RCC 7860 (cell line): ENCODE results near the gene SEMG1.

Source experiments
- DNase-seq: peaks from one replicate; pipeline ENCODE4 v3.0.0-alpha.2; 2015; ENCODE audit warnings: low spot score
- FAIRE-seq: peaks from 2 replicates; lab custom pipeline; 2012; peaks lifted over from hg19 to GRCh38; lab: Jason Lieb, UNC

SEMG1 gene, protein sequence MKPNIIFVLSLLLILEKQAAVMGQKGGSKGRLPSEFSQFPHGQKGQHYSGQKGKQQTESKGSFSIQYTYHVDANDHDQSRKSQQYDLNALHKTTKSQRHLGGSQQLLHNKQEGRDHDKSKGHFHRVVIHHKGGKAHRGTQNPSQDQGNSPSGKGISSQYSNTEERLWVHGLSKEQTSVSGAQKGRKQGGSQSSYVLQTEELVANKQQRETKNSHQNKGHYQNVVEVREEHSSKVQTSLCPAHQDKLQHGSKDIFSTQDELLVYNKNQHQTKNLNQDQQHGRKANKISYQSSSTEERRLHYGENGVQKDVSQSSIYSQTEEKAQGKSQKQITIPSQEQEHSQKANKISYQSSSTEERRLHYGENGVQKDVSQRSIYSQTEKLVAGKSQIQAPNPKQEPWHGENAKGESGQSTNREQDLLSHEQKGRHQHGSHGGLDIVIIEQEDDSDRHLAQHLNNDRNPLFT

DNA sequence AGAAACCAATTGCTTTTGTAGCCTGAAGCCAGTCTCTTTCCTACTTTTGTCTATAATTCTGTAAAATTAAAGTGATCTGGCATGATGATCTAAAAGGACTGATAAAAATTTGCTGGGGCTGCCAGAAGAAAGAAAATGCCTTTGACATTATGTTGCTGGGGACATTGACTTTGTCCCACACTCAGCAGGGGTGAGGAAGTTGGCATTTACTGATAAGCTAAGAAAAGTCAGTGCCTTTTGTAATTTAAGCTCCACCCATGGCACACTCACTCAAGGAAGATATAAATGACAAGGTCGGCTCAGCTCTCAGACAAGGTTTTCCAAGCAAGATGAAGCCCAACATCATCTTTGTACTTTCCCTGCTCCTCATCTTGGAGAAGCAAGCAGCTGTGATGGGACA is at the start of gene SEMG1:
TSS of gene SEMG1 (plus strand) at position 309 of the 400 bp plus-strand sequence. CDS start at position 330, 21 bp downstream.
- FAIRE-seq = no peak
- no peak for DNase-seq

DNA sequence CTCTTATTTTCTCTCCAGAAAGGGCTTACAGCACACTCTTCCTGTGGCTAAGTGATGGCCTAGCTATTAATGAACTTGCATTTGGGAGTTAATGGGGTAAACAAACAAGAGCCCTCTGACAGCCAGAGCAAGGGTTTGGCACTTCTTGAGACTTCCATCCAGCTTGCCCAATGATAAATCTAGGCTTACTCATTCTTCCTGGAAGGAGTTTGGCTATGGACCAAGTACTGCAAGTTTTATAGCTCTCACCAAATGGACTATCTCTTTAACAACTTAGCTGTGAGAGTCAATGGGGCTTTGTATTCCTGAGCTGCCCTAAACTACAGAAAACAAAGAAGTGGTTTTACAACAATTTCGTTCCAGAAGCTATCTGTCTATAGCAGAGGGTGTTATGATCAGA is 48.9 kb upstream of the SEMG1 start:
- DNase-seq (no peak), FAIRE-seq (no peak)

DNA sequence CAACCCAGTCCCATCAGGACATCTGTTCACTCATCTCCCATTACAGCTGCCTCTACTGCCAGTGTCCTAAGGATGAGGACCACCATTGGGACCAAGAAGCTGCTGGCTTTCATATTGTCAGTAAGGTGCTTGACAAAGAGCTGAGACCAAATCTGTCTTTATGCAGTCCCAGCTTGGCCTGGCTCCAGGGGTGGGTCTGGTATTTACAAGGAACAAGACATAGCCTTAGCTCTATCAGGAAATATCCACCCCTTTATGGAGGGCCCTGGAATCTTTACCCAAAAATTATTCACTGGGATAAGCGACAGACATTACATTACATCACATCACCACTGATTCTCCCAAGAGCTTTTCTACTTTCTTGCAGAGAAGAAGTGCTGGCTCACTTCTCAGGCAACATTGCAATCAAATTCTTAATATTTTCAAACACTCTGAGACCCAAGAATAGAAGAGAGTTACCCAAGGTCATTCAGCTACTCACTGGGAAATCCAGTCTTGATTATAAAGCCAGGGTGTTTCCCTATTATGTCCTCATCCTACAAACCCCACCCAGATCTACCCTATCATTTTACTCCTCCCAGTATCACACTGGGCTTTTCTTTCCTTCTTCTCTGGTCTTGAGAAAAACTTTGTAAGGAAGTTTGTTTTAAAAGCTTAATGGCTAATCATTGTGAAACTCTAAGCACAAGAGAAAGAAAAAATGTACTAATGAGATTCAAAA is 43.6 kb upstream of the SEMG1 start:
- FAIRE-seq (no peak), DNase-seq (no peak)

DNA sequence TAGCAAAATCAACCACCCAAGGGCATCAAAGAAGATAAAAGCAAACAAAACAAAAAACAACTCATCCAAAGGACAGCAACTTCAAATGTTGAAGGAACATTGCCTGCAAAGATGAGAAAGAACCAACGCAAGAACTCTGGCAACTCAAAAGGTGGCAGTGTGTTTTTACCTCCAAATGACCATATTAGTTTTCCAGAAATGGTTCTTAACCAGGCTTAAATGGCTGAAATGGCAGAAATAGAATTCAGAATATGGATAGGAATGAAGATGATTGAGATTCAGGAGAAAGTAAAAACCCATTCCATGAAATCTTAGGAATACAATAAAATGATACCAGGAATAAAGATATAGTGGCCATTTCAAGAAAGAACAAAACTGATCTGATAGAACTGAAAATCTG is 41.9 kb upstream of the SEMG1 start:
- DNase-seq (no peak), FAIRE-seq (no peak)

DNA sequence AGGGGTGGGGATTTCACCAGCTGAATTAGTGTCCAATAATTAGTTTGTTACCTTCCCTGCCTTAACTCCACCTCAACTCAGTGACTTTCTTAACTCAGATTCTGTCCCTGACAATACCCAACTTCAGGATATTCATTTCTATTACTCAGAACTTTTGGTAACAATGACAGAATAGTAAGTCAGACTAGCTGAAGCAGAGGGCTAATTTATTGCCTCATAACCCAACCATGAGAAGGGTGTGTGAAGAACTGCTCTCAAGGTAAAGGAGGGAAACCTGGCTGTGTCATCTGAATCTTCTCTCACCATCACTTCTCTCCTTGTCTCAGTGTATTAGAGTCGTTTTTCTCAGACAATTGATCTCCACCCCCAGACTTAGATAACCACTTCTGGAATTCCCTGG is 33.3 kb upstream of the SEMG1 start:
- DNase-seq (no peak), FAIRE-seq (no peak)

DNA sequence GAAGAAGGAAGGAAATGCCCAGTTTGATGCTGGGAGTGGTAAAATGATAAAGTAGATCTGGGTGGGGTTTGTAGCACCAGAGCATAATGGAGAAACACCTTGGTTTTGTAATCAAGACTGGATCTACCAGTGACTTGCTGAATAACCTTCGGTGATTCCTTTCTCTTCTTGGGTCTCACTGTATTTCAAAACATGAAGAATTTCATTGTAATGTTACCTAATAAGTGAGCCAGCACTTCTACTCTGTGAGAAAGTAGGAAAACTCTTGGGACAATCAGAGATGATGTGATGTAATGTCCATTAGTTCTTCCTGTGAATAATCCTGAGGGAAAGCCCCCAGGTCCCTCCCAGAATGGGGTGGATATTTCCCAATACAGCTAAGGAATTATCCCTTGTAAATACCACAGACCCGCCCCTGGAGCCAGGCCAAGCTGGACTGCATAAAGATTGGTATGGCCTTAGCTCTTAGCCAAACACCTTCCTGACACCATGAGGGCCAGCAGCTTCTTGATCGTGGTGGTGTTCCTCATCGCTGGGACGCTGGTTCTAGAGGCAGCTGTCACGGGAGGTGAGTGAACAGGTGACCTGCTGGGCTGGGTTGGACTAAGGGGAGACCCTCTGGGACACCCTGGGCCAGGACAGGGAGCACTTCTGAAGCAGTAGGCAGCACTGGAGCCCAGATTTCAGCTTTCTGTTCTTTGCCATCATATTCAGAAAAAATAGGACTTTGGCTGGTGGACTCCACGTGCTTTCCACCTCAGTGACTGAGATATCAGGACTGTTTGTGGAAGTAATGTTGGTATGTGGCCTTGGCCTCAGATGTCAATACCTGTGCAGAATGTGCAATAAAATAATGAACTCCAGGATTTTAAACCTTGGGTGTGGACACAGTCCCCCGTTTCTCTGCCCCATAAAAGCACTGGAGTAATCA is 32.1 kb upstream of the SEMG1 start, which contains the start of gene PI3:
TSS of gene PI3 (plus strand) at position 469 of the 931 bp plus-strand sequence. CDS start at position 490, 21 bp downstream.
- FAIRE-seq = no peak
- DNase-seq = no peak

DNA sequence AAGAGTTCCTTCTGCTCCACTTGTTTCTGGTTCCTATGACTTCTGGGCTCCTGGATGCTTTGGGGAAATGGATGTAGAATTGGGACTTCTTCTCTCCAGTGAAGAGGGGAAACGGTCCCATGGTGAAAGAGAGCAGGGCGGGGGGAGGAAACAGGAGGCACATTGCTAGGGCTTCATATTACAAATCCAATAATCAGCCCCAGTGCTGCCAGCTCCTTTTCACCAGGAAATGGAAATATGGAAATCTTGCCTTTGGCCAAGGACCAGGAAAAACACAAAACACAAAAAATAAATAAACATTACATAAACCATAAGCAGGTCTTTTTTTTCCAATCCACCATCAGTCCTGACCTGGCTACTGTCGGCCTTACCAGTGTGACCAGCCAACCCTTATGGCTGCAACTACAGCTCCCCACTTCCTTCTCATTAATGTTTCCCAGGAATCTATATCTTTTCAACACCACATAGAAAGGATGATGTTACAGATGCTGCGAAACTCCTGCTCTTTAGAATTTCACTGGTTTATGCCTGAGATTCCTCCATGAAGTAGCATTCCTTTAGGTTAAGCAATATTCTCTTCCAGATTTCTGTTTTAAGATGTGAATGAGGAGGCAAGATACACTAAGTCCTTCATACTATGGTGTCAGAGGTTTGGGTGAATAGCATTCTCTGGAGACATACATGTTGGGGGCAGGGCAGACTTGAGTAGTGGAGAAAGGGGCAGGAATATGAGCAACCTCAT is 30.1 kb upstream of the SEMG1 start:
- no peak for DNase-seq
- FAIRE-seq = no peak

DNA sequence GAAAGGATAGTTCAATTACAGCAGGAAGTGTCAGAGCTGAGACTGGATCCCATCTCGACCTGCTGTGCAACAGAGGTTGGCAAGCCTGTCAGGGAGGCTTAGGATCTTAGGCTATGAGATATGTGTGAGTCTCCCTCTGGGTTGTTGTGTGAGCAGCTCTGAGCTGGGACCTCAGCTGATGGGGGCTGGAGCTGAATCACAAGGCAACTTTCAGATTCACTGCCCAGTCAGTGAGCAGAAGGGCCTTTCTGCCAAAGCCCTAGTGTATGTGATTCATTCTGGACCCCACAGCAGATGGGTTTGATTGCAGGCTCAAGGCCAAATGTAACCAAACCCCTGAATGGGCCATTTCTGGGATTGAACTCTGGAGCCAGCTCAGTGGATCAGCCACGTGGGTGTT is 27.7 kb upstream of the SEMG1 start:
- DNase-seq (no peak), FAIRE-seq (no peak)

DNA sequence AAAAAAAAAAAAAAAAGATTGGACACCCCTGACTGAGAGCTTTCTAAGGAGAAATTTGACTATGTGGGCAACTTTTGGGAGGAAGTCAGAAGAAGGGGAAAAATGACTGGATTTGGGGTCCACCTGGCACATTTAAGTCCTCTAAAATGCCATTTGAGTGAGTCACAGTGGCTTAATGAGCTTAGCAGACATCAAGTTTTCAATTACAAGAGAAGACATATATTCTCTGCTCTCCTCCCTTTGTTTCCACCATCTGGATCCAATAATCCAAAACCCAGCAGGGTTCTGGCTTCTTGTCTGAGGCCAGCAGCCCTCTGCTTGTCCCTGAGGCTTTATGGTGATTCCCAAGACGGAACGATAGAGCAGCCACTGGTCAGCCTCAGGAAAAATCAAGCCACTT is 25.2 kb upstream of the SEMG1 start:
- DNase-seq (no peak), FAIRE-seq (no peak)

DNA sequence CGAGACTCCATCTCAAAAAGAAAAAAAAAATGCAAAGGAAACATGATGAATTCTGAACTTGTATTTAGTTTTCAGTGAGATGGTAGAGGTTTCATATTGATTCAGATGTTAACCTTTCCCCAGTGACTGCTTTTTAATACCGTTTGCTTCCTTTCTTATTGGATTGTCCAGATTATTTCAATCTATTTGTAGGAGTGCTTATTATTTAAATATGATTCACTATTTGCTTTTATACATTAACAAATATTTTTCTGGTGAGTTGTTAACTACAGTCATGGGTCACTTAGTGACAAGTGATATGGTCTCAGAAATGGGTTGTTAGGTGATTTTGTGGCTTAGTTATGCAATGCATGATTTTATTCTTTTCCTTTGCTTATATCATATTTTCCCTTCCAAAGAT is 23.7 kb upstream of the SEMG1 start:
- no peak for FAIRE-seq
- DNase-seq = no peak

DNA sequence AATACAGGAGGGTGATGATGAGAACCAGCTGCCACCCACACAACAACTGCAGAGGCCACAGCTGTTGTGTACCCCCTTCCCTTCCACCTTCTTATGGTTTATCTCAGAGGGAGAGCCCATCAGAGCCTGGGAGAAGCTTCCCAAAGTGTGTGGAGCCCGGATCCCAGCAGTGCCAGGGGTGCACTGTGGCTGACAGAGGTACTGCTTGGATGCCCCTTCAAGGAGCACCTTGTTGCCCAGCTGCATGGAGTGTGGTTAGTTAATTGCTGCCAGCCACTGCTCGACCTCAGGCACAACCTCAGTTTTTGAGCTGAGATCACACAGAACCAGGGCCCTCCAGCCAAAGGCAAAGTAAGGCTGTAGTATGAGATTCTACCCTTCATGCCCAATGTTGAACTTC is 19.1 kb upstream of the SEMG1 start:
- no peak for FAIRE-seq

DNA sequence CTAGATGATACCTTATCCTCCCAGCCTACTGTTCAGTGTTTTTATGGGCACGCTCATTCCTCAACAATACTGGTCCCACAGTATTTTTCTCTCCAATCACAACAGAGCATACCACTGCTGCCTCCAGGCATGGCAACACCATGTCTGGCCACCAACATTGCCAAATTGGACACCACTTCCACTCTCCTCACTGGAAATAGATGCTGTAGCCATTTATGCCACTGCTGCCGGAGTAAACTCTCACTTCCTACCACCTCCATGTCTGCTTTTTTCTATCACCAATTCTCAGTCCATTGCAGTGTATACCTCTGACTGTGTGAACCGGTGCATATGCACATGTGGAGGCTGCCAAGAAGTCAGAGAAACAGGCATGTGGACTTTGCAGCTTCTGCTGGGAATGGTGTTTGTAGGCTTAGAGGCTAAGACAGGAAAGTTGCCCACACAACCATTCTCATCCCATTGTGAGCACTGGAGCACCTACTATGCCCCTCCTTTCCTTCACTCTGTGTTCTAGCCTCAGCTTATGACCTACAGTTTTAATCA is 17.7 kb upstream of the SEMG1 start:
- FAIRE-seq (no peak), DNase-seq (no peak)

More for the DNA sequence above, 19.1 kb upstream of the SEMG1 start:
- no peak for DNase-seq

DNA sequence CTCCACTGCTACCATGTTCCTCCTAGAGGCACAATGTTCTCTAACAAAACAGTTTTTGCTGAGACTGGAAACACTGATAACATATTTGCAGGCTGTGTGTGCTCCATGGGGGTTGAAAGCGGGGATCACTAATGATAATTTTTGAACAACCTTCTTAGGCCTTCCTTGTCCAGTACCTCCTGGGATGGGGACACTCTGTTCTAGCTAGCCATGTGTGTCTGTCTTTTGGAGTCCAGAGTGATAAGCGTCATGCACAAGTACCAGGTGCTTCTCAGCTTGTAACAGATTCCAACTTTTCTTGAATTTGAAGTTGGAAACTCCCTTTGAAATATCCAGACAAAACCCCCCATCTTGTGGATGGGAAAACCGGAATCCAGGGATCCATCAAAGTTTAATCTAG is 17.0 kb upstream of the SEMG1 start:
- no peak for DNase-seq
- FAIRE-seq = no peak

DNA sequence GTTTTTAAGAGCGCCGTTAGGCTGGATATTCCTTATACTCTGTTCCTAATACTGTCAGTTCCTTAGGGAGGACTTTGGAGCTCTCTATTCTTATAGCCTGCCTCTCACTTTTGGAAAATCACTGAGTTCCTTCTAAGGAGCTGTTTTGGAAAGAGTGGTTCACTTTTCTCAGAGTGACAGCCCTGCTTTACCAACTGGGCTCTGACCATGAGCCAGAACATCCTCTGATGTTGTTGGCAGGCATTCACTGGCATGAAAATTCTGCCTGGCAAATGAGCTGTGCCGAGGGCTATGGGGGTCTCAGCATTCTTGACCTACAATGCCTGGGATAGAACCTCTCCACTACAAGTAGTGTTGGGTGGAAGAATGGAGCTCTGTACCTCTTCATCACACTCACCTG is 14.9 kb upstream of the SEMG1 start:
- DNase-seq (no peak), FAIRE-seq (no peak)

DNA sequence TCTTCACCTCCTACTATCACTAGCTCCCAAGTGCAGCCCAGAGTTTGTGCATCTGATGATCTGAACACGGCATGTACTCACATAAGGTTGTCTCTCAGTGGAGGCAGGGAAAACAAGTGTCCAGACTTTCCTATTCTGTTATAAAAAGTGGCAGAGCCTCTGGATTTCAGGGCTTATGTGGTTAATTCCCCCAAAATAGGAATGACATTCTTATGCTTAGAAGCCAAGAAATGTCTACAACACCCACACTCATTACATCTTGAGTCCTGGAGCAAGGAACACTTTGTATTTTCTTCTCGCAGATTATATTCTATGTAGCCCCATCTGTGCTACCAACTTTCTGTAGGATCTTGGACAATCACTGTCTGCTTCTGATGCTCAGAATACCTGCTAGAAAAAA is 13.5 kb upstream of the SEMG1 start:
- no peak for DNase-seq
- no peak for FAIRE-seq

DNA sequence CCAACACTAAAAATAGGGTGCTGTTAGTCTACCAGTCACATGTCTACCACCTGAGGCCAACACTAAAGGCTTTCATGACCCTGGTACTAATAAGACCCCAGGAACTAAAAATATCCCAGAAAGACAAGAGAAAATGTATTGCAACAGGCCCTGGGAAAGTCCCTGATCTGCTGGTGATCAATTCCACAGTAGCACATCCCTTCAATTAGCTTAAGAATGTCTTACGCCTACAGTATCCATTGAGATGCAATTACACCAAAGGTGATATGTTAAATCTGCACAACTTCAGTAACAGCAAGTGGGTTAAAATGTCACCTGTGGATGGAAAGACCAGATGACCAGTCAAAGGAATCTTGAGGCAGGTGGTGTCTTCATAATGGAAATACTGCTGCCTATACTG is 3.1 kb downstream of the SEMG1 start:
- no peak for DNase-seq
- FAIRE-seq = no peak

DNA sequence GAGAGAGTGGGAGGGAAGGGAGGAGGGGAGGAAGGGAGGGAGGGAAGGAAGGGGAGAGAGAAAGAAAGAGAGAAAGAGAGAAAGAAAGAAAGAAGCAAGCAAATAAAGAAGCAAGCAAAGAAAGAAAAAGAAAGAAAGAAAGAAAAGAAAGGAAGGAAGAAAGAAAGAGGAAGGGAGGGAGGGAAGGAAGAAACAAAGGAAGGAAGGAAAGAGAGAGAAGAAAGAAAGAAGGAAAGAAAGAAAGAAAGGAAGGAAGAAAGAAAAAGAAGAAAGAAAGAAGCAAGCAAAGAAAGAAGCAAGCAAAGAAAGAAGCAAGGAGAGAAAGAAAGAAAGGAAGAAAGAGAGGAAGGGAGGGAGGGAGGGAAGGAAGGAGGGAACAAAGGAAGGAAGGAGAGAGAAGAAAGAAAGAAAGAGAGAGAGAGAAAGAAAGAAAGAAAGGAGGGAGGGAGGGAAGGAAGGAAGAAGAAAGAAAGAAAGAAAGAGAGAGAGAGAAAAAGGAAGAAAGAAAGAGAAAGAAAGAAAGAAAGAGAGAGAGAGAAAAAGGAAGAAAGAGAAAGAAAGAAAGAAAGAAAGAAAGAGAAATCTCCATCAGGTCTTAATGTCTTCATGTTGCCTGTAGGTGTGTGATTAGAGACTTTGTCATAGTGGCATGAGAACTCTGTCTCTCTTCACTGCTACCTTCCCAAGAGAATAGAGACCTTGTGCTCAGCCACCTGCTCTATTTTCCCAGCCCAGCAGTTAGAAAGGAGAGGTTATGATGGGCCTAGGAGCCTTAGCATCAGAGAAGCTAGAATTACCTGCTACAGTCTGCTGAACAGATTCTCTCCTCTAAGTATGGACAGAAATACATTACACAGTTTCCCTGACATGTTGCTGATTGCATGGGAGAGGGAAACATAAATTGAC is 5.0 kb downstream of the SEMG1 start:
- FAIRE-seq = no peak

DNA sequence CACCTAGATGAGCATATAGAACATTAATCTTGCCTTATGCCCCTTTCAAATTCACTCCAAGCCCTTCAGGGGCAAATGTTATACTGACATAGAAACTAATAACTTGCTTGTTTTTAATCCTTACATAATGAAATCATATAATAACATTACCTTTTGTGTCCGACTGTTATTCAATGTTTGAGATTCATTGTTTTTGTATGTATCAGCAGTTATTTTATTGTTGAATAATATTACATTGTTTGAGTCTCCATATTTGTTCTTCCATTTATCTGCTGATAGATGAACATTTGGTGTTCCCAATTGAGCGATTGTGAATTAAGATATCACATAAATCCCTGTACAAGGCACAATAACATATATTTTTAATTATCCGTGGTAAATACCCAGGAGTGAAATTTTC is 6.0 kb downstream of the SEMG1 start:
- FAIRE-seq (no peak), DNase-seq (no peak)

More for the DNA sequence above, 5.0 kb downstream of the SEMG1 start:
- DNase-seq = no peak

DNA sequence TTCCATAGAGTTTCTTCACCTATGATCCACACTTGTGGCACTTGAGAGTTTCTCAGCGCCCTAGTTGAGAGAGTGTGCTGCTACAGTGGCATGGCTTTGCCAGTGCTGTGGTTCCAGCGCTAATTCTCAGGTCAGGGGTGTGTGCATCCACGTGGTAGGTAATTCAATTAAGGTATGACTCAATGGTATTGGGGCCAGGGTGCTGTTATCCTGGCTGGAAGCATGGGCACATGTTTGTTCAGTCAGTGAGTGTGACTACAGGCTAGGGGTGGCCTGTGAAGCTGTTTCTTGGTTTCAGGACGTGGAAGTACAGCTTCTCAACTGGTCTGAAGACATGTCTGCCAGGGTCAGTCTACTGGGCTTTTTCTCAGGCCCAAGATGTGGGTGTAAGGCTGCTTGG is 11.3 kb downstream of the SEMG1 start:
- DNase-seq (no peak), FAIRE-seq (no peak)
